H9 (cell line): ENCODE data around the gene RAB3B. TPM values are rescaled to one million over a fixed set of nuclear protein-coding genes. Genes with fewer than 3 reads are reported as not detected.
A peak's percentile ranks its signal among the peaks of the same experiment; 100 is the strongest.

Experiments used
- DNase-seq: peaks from one replicate; pipeline ENCODE4 v3.0.0-alpha.2; 2017
- H2AFZ ChIP-seq: one replicate; pipeline ENCODE4 v1.6.1; 2013; ENCODE audit warnings: mild to moderate bottlenecking, low read length, control low read depth, moderate library complexity
- H2AK5ac ChIP-seq: 2 replicates; pipeline ENCODE4 v1.6.1; 2013; ENCODE audit warnings: low read length, control low read depth, mixed read lengths; ENCODE audit not compliant: insufficient read length
- H2BK120ac ChIP-seq: one replicate; pipeline ENCODE4 v1.6.1; 2013; ENCODE audit warnings: low read depth, mild to moderate bottlenecking, low read length, control low read depth, inconsistent platforms; ENCODE audit not compliant: poor library complexity, severe bottlenecking
- H2BK12ac ChIP-seq: 2 replicates; pipeline ENCODE4 v1.6.1; 2013; ENCODE audit warnings: low read length, control low read depth, mixed read lengths, low read depth; ENCODE audit not compliant: insufficient read length
- H2BK15ac ChIP-seq: 2 replicates; pipeline ENCODE4 v1.6.1; 2013; ENCODE audit warnings: low read depth, low read length, control low read depth
- H2BK20ac ChIP-seq: one replicate; pipeline ENCODE4 v1.6.1; 2013; ENCODE audit warnings: low read depth, mild to moderate bottlenecking, low read length, control low read depth, inconsistent platforms; ENCODE audit not compliant: poor library complexity, severe bottlenecking
- H2BK5ac ChIP-seq: 2 replicates; pipeline ENCODE4 v1.6.1; 2013; ENCODE audit warnings: low read length, control low read depth, mixed read lengths; ENCODE audit not compliant: insufficient read length
- H3K14ac ChIP-seq: 2 replicates; pipeline ENCODE4 v1.6.1; 2013; ENCODE audit warnings: low read length, control low read depth; ENCODE audit not compliant: insufficient read depth
- H3K18ac ChIP-seq: 2 replicates; pipeline ENCODE4 v1.6.1; 2013; ENCODE audit warnings: low read depth, mild to moderate bottlenecking, mixed read lengths, low read length, control low read depth; ENCODE audit not compliant: insufficient read length
- H3K23ac ChIP-seq: 2 replicates; pipeline ENCODE4 v1.6.1; 2013; ENCODE audit warnings: low read length, control low read depth, mixed read lengths, low read depth; ENCODE audit not compliant: insufficient read length
- H3K23me2 ChIP-seq: 2 replicates; pipeline ENCODE4 v1.6.1; 2013; ENCODE audit warnings: low read depth, mild to moderate bottlenecking, mixed read lengths, low read length, control low read depth; ENCODE audit not compliant: insufficient read length, poor library complexity, severe bottlenecking
- H3K27ac ChIP-seq: 2 replicates; pipeline ENCODE4 v1.5.1; 2013; ENCODE audit warnings: low read length, control low read depth, mixed read lengths, low read depth; ENCODE audit not compliant: insufficient read length
- H3K27me3 ChIP-seq: 2 replicates; pipeline ENCODE4 v1.6.1; 2013; ENCODE audit warnings: low read length, control low read depth, inconsistent platforms; ENCODE audit not compliant: insufficient read depth
- H3K4ac ChIP-seq: 2 replicates; pipeline ENCODE4 v1.6.1; 2013; ENCODE audit warnings: low read depth, mild to moderate bottlenecking, control low read depth, inconsistent platforms, low read length, moderate library complexity
- H3K4me1 ChIP-seq: 2 replicates; pipeline ENCODE4 v1.6.1; 2013; ENCODE audit warnings: low read length, control low read depth, inconsistent platforms; ENCODE audit not compliant: insufficient read depth
- H3K4me2 ChIP-seq: 2 replicates; pipeline ENCODE4 v1.6.1; 2013; ENCODE audit warnings: low read length, control low read depth, mixed read lengths; ENCODE audit not compliant: insufficient read length, insufficient read depth
- H3K56ac ChIP-seq: 2 replicates; pipeline ENCODE4 v1.6.1; 2013; ENCODE audit warnings: low read depth, mild to moderate bottlenecking, mixed read lengths, low read length, control low read depth; ENCODE audit not compliant: insufficient read length
- H3K79me1 ChIP-seq: 2 replicates; pipeline ENCODE4 v1.6.1; 2013; ENCODE audit warnings: low read depth, mild to moderate bottlenecking, moderate library complexity, low read length, control low read depth, inconsistent platforms; ENCODE audit not compliant: insufficient read depth, poor library complexity, severe bottlenecking
- H3K79me2 ChIP-seq: 2 replicates; pipeline ENCODE4 v1.6.1; 2013; ENCODE audit warnings: low read length, control low read depth, inconsistent platforms; ENCODE audit not compliant: insufficient read depth
- H3K9ac ChIP-seq: 2 replicates; pipeline ENCODE4 v1.6.1; 2013; ENCODE audit warnings: low read length, control low read depth, mixed read lengths; ENCODE audit not compliant: insufficient read length; ENCODE audit errors: extremely low read depth
- H3K9me3 ChIP-seq: one replicate; pipeline ENCODE4 v1.6.1; 2013; ENCODE audit warnings: low read depth, low read length, inconsistent platforms; ENCODE audit not compliant: control insufficient read depth
- H3T11ph ChIP-seq: one replicate; pipeline ENCODE4 v1.6.1; 2013; ENCODE audit warnings: mild to moderate bottlenecking, low read length, control low read depth, inconsistent platforms
- H4K20me1 ChIP-seq: one replicate; pipeline ENCODE4 v1.6.1; 2013; ENCODE audit not compliant: control insufficient read depth, insufficient read length, insufficient read depth
- H4K5ac ChIP-seq: 2 replicates; pipeline ENCODE4 v1.6.1; 2013; ENCODE audit warnings: low read depth, mild to moderate bottlenecking, mixed read lengths, low read length, control low read depth; ENCODE audit not compliant: insufficient read length
- H4K8ac ChIP-seq: replicated peaks from 2 replicates; pipeline ENCODE4 v1.6.1; 2013; ENCODE audit warnings: low read length, control low read depth, mixed read lengths, low read depth; ENCODE audit not compliant: insufficient read length
- H4K91ac ChIP-seq: 2 replicates; pipeline ENCODE4 v1.6.1; 2013; ENCODE audit warnings: low read depth, mild to moderate bottlenecking, moderate library complexity, mixed read lengths, low read length, control low read depth; ENCODE audit not compliant: insufficient read length
- H3K27ac Mint-ChIP-seq, 3 experiments: 2 replicates in 2 of 3; 3 replicates in 1 of 3; pipeline ENCODE4 v1.8.0; 2020 to 2021; ENCODE audit warnings: mixed read lengths in 3 of 3, mild to moderate bottlenecking in 1 of 3, moderate library complexity in 1 of 3
- H3K27me3 Mint-ChIP-seq: 2 replicates; pipeline ENCODE4 v1.8.0; 2021; ENCODE audit warnings: low read depth, mild to moderate bottlenecking, moderate library complexity, mixed read lengths
- H3K36me3 Mint-ChIP-seq, 3 experiments: 2 replicates in 2 of 3; 3 replicates in 1 of 3; pipeline ENCODE4 v1.8.0; 2020 to 2021; ENCODE audit warnings: low read depth in 3 of 3, mixed read lengths in 3 of 3; ENCODE audit not compliant: insufficient read depth in 1 of 3
- H3K4me1 Mint-ChIP-seq, 2 experiments: 2 replicates each; pipeline ENCODE4 v1.8.0; 2020; ENCODE audit warnings: mixed read lengths in 2 of 2
- H3K4me3 Mint-ChIP-seq, 2 experiments: 2 replicates in 1 of 2; 3 replicates in 1 of 2; pipeline ENCODE4 v1.8.0; 2020 to 2021; ENCODE audit warnings: mild to moderate bottlenecking in 2 of 2, mixed read lengths in 2 of 2, moderate library complexity in 1 of 2
- H3K9me3 Mint-ChIP-seq, 2 experiments: 2 replicates in 1 of 2; 3 replicates in 1 of 2; pipeline ENCODE4 v1.8.0; 2020; ENCODE audit warnings: mild to moderate bottlenecking in 2 of 2, mixed read lengths in 2 of 2, moderate library complexity in 1 of 2
- CTCF ChIP-seq: fragments of 200-600 bp; sonication (generic); conservative IDR thresholded peaks from 3 replicates; pipeline ENCODE4 v1.8.0; 2021; ENCODE audit warnings: antibody characterized with exemption, mild to moderate bottlenecking
- WGBS: extraction: QIAGEN DNeasy Blood & Tissue Kit; methylation state at CpG from one replicate; pipeline ENCODE4 v1.1.7; 2013; ENCODE audit warnings: missing lambda C conversion rate, low lambda C conversion rate, mixed read lengths; ENCODE audit not compliant: insufficient read length; ENCODE audit errors: extremely low coverage; 5-methylcytosine and 5-hydroxymethylcytosine counted together
- total RNA-seq: library from RNA; stranded (reverse); gene quantifications from 2 replicates; pipeline ENCODE4 v1.2.1, GENCODE V29; 2021

RAB3B gene
- total RNA-seq, 1 experiment from 2014 or later: 30.6 TPM

DNA sequence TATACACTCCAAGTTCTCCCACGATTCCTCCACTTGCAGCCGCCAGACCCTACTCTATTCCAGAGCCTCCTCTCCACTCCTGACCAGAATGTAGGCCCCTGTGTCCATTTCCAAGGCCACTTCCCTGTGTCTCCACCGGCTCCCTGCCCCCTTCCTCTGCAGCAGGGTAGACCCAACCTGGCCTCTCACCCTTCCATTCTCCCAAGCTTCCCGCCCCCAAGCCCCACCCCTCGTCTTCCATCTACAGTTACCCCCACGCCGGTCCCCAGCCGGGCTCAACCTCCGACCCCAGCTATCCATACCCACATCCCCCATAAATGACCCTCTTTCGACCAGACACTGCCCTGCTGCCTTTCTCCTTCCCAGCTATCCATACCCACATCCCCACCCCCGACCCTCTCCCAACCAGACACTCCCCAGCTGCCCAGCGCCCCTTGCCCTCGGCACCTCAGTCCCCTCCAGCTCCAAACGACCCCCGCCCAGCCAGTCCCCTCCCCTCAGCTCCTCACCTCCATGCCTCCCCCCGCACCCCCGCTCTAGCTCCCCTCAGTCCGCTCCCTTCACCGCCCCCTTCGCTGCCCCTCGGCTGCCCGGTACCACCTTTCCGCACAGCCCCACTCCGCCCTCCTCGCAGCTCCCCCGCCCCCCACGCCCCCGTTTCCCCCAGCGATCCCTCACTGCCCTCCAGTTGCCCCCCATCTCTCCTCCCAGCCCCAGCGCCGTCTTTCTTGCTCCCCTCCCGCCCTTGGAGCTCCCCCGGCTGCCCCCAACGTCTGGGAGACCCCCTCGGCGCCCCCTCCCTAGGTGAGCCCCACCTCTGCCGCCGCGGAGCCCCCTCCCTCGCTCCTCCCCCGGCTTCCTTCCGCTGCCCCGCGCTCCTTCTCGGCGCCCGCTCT lies 670 bp downstream of the RAB3B start:
- peak; percentile 48 for DNase-seq
- Histone ChIP-seq H3K23me2 (peaks cover 12% of the 10 kb centered on the region), H3K14ac (peak overlapping the region; percentile 72), H2AK5ac (no peak overlapping the region), H3K4me1 (no peaks in the 10 kb centered on the region), H4K5ac (no peak overlapping the region), H4K8ac (no peak overlapping the region), H2AFZ (no peak overlapping the region), H3K4me2 (peak overlapping the region; percentile 91), H3K9me3 (no peaks in the 10 kb centered on the region), H3K18ac (peak overlapping the region; percentile 78), H3K27ac (no peak overlapping the region), H3K9ac (peak overlapping the region; percentile 48), H3K79me1 (peaks cover 7% of the 10 kb centered on the region), H3K27me3 (no peaks in the 10 kb centered on the region), H4K91ac (no peak overlapping the region), H3T11ph (no peak overlapping the region), H2BK12ac (no peak overlapping the region), H2BK20ac (no peak overlapping the region), H3K4ac (no peak overlapping the region), H3K56ac (no peak overlapping the region), H4K20me1 (no peaks in the 10 kb centered on the region), H2BK15ac (no peak overlapping the region), H3K79me2 (no peaks in the 10 kb centered on the region; the same call in 1 of the 2 replicates), H3K23ac (no peak overlapping the region), H2BK5ac (no peak overlapping the region), H2BK120ac (no peak overlapping the region)
- TF ChIP-seq CTCF: no peak
- Mint-ChIP-seq H3K36me3 (peaks cover 4 to 17% (median 11%) of the 10 kb centered on the region in 3 experiments; a peak in 6 of 7 replicates), H3K4me3 (peak overlapping the region; percentile 81 to 93), H3K4me1 (peaks cover 28 to 31% of the 10 kb centered on the region in 2 experiments), H3K27me3 (peaks cover 22% of the 10 kb centered on the region), H3K27ac (peak overlapping the region in 1 of 3 experiments; percentile 95; a peak in 2 of 7 replicates), H3K9me3 (no peaks in the 10 kb centered on the region)
- no CpG with 5 or more reads among the region's 47 CpGs for WGBS
